ENCODE measurements around the gene SPEF2.

GRCh38 chr5:35856765-35857351, 239.2 kb downstream of the SPEF2 start, which contains the start of gene IL7R:
- no peak for TF ChIP-seq TAF1 (IDR thresholded peaks at IDR 0.05; ENCODE audit: borderline replicate concordance, low read depth, low read length)
- TF ChIP-seq POLR2A (IDR thresholded peaks at IDR 0.05; ENCODE audit: low read depth, low read length) = no peak

Measured in GM12892 (cell line).